Neutrophil (primary cell): ENCODE measurements around the gene DMD.

Experiments
- H3K27ac ChIP-seq: fragments of 200-600 bp; sonication (generic); 2 replicates; pipeline ENCODE4 v1.5.1; 2016; ENCODE audit warnings: mild to moderate bottlenecking, moderate library complexity
- H3K27me3 ChIP-seq: fragments of 200-600 bp; sonication (generic); 2 replicates; pipeline ENCODE4 v1.6.0; 2016; ENCODE audit warnings: mild to moderate bottlenecking
- H3K36me3 ChIP-seq: fragments of 200-600 bp; sonication (generic); 2 replicates; pipeline ENCODE4 v1.5.1; 2017
- H3K4me1 ChIP-seq, 2 experiments: fragments of 200-600 bp in 1 of 2; sonication (generic) in 1 of 2; 1 replicate in 1 of 2; 2 replicates in 1 of 2; pipeline versions ENCODE4 v1.5.1 to v1.6.1; 2013 to 2016; ENCODE audit warnings: low read depth in 1 of 2, low read length in 1 of 2, mild to moderate bottlenecking in 1 of 2, moderate library complexity in 1 of 2; ENCODE audit not compliant: control insufficient read depth in 1 of 2, insufficient read depth in 1 of 2
- H3K4me3 ChIP-seq, 2 experiments: fragments of 200-600 bp in 1 of 2; sonication (generic) in 1 of 2; 1 replicate in 1 of 2; 2 replicates in 1 of 2; pipeline ENCODE4 v1.5.1; 2013 to 2016; ENCODE audit warnings: low read depth in 1 of 2, low read length in 1 of 2, mild to moderate bottlenecking in 1 of 2, moderate library complexity in 1 of 2
- H3K9me3 ChIP-seq: fragments of 200-600 bp; sonication (generic); 2 replicates; pipeline ENCODE4 v1.5.1; 2016
- TF ChIP-seq, protein P1 (sequence below): fragments of 200-600 bp; sonication (generic); IDR thresholded peaks from 2 replicates; pipeline ENCODE4 v1.5.1; 2016; ENCODE audit warnings: antibody characterized with exemption

The DMD gene

DNA sequence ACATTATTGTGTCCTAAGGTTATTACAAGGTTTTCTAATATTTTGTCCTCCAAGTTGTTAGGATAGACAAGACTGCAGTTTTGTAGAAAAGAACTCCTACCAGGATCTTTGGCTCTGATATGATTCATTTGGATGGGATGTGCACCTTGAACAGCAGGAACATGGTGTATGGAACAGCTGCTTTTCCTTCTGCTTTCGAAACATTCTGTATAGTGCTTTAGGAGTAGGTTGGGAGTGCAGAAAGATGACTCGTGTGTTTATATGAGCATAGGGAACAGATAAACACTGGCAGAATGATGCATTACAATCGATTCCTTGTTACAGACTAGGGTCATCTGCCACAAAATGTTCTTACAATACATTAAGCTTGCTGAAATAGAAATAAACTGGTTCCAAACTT is 790.1 kb downstream of the DMD start:
- H3K36me3 ChIP-seq, result no peaks in the 10 kb centered on the region
- H3K4me3 ChIP-seq, result no peak overlapping the region
- H3K9me3 ChIP-seq, result no peaks in the 10 kb centered on the region
- H3K27ac ChIP-seq, result no peak overlapping the region
- no peaks in the 10 kb centered on the region for H3K27me3 ChIP-seq
- TF ChIP-seq, protein P1, sequence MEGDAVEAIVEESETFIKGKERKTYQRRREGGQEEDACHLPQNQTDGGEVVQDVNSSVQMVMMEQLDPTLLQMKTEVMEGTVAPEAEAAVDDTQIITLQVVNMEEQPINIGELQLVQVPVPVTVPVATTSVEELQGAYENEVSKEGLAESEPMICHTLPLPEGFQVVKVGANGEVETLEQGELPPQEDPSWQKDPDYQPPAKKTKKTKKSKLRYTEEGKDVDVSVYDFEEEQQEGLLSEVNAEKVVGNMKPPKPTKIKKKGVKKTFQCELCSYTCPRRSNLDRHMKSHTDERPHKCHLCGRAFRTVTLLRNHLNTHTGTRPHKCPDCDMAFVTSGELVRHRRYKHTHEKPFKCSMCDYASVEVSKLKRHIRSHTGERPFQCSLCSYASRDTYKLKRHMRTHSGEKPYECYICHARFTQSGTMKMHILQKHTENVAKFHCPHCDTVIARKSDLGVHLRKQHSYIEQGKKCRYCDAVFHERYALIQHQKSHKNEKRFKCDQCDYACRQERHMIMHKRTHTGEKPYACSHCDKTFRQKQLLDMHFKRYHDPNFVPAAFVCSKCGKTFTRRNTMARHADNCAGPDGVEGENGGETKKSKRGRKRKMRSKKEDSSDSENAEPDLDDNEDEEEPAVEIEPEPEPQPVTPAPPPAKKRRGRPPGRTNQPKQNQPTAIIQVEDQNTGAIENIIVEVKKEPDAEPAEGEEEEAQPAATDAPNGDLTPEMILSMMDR, result no peak
- no peaks in the 10 kb centered on the region for H3K4me1 ChIP-seq

DNA sequence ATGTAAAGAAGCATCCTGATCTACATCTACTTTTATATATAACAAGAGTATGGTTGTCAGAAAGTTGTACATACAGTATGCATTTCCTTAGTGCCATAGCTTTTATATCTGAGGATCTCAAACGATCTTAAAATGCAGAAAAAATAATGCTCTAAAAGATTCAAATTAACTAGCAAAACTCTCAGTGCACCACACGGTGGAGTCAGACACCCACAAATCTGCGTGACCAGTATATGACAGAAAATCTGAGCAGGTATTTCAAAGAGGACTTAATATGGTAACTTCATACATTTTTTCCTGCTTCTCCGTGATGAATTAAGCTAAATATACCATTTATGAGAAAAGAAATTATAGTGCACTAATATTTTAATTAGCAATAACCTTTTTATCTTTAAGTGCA is 803.0 kb downstream of the DMD start:
- H3K36me3 ChIP-seq, result no peaks in the 10 kb centered on the region

GRCh38 chrX:32397562-32398216 is 813.7 kb downstream of the DMD start:
- no peaks in the 10 kb centered on the region for H3K9me3 ChIP-seq
- H3K4me3 ChIP-seq, result no peak overlapping the region
- no peaks in the 10 kb centered on the region for H3K4me1 ChIP-seq
- no peak overlapping the region for H3K27ac ChIP-seq
- H3K36me3 ChIP-seq, result no peaks in the 10 kb centered on the region
- TF ChIP-seq, protein P1, result no peak
- no peaks in the 10 kb centered on the region for H3K27me3 ChIP-seq

More for the DNA sequence above, 803.0 kb downstream of the DMD start:
- no peaks in the 10 kb centered on the region for H3K27me3 ChIP-seq
- H3K4me3 ChIP-seq, result no peak overlapping the region
- H3K9me3 ChIP-seq, result no peaks in the 10 kb centered on the region
- no peak overlapping the region for H3K27ac ChIP-seq
- TF ChIP-seq, protein P1, result no peak
- H3K4me1 ChIP-seq, result no peaks in the 10 kb centered on the region

- Histone ChIP-seq H3K4me1 (no peaks in the 10 kb centered on the region), H3K9me3 (no peaks in the 10 kb centered on the region), H3K27me3 (no peaks in the 10 kb centered on the region), H3K4me3 (no peak overlapping the region), H3K36me3 (no peaks in the 10 kb centered on the region), H3K27ac (no peak overlapping the region)
- TF ChIP-seq, protein P1, result no peak
These were observed 815.5 kb downstream of the DMD start for GRCh38 chrX:32395878-32396277.

DNA sequence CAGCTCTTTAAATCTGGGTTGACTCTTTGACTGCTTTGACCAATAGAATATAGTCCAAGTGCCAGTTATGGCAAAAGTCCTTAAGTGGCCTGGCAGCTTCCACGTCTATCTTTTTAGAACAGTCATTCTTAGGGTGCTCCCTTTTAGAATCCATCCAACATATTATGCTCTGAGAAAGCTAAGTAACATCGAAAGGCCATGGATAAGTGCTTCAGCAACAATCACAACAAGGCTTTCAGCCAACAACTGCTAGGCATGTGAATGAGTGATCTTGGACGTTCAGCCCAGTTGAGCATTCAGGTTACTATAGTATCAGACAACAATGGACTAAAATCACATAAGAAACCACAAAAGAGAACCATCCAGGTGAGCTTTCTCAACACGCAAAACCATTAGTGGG is 818.7 kb downstream of the DMD start:
- H3K4me3 ChIP-seq, result no peak overlapping the region

More for the DNA sequence above, 818.7 kb downstream of the DMD start:
- no peaks in the 10 kb centered on the region for H3K4me1 ChIP-seq
- no peak overlapping the region for H3K27ac ChIP-seq
- TF ChIP-seq, protein P1, result no peak
- H3K9me3 ChIP-seq, result no peaks in the 10 kb centered on the region
- no peaks in the 10 kb centered on the region for H3K36me3 ChIP-seq
- no peaks in the 10 kb centered on the region for H3K27me3 ChIP-seq
